Nephron (organoid): ENCODE measurements around the gene TMC6.
A peak's percentile ranks its signal among the peaks of the same experiment; 100 is the strongest.
"Not testable (repeated sequence)": the region's sequence is repeated elsewhere in the genome, so short reads cannot be mapped to it uniquely, and the experiment has no call there.

Experiments used
- H3K27ac Mint-ChIP-seq, 3 experiments: 2 replicates each; pipeline ENCODE4 v1.8.0; 2020; ENCODE audit warnings: mixed read lengths in 3 of 3, mild to moderate bottlenecking in 2 of 3, moderate library complexity in 1 of 3
- H3K27me3 Mint-ChIP-seq: 2 replicates; pipeline ENCODE4 v1.8.0; 2021; ENCODE audit warnings: low read depth, mild to moderate bottlenecking, moderate library complexity, mixed read lengths
- H3K36me3 Mint-ChIP-seq: 2 replicates; pipeline ENCODE4 v1.8.0; 2020; ENCODE audit warnings: low read depth, mixed read lengths
- H3K4me1 Mint-ChIP-seq: 2 replicates; pipeline ENCODE4 v1.8.0; 2020; ENCODE audit warnings: mixed read lengths
- H3K4me3 Mint-ChIP-seq, 3 experiments: 2 replicates each; pipeline ENCODE4 v1.8.0; 2020; ENCODE audit warnings: mild to moderate bottlenecking in 3 of 3, mixed read lengths in 3 of 3, moderate library complexity in 2 of 3
- H3K9me3 Mint-ChIP-seq: 2 replicates; pipeline ENCODE4 v1.8.0; 2020; ENCODE audit warnings: mixed read lengths
- TF ChIP-seq, protein P1 (sequence below), 3 experiments: fragments of 200-600 bp; sonication (generic); IDR thresholded peaks; one replicate each; pipeline ENCODE4 v1.5.0; 2021; ENCODE audit warnings: antibody characterized with exemption in 3 of 3; ENCODE audit not compliant: unreplicated experiment in 3 of 3

The TMC6 gene

DNA sequence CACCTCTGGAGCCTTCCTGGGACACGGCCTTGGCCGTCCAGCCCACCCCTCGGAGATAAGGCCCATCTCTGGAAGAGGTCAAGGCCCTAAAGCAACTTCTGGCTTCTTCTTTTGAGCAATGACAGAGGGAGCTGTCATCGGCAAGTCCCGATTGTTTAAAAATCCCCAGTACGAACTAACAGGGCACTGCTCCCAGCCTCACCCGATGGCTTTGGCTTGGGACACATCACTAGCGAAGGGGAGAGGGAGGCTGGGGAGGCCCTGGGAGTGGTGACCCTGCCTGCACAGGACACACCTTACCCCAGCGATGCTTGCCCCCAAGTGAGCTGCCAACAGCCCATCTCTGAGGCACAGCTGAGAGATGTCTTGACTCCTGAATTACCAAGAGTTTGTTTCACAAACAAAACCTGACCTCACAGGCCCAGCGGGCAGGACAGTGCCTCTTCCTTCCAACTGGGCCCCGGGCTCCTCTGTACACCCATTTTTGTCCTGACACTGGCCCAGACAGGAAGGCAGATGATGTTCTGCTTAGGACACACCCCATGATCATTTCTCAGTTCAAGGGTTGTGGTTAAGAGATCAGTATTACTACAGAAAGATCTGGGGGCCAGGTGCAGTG, 44.7 kb upstream of the TMC6 start:
- peaks cover 38% of the 10 kb centered on the region for H3K4me1 Mint-ChIP-seq
- H3K27me3 Mint-ChIP-seq: peaks cover 10% of the 10 kb centered on the region
- no peaks in the 10 kb centered on the region for H3K9me3 Mint-ChIP-seq
- H3K4me3 Mint-ChIP-seq: peak overlapping the region in 1 of 3 experiments; percentile 74
- H3K36me3 Mint-ChIP-seq: peaks cover 6% of the 10 kb centered on the region
- peak overlapping the region in 1 of 3 experiments; percentile 29 for H3K27ac Mint-ChIP-seq
- TF ChIP-seq, protein P1, sequence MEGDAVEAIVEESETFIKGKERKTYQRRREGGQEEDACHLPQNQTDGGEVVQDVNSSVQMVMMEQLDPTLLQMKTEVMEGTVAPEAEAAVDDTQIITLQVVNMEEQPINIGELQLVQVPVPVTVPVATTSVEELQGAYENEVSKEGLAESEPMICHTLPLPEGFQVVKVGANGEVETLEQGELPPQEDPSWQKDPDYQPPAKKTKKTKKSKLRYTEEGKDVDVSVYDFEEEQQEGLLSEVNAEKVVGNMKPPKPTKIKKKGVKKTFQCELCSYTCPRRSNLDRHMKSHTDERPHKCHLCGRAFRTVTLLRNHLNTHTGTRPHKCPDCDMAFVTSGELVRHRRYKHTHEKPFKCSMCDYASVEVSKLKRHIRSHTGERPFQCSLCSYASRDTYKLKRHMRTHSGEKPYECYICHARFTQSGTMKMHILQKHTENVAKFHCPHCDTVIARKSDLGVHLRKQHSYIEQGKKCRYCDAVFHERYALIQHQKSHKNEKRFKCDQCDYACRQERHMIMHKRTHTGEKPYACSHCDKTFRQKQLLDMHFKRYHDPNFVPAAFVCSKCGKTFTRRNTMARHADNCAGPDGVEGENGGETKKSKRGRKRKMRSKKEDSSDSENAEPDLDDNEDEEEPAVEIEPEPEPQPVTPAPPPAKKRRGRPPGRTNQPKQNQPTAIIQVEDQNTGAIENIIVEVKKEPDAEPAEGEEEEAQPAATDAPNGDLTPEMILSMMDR (IDR thresholded peaks at IDR 0.05; ENCODE audit: unreplicated experiment in 3 of 3): no peak

DNA sequence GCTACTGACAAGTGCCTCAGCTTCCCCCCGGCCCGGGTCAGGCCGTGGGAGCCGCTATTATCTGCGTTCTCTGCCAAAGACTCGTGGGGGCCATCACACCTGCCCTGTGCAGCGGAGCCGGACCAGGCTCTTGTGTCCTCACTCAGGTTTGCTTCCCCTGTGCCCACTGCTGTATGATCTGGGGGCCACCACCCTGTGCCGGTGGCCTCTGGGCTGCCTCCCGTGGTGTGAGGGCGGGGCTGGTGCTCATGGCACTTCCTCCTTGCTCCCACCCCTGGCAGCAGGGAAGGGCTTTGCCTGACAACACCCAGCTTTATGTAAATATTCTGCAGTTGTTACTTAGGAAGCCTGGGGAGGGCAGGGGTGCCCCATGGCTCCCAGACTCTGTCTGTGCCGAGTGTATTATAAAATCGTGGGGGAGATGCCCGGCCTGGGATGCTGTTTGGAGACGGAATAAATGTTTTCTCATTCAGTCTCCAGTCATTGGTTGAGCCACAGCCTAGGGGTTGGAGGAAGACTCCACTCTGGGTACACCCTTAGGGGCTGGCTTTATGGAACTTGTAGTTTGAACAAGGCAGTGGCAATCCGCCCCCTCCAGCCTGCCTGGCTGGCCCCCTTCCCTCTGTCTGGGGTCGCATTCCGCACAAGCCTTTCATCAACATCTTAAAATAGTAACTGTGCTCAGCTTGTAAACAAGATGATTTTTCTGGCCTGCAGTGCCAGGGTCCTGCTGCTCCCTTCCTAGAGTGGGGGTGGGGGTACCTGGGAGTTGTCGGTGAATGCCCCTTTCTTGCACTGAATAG, 43.9 kb upstream of the TMC6 start:
- Mint-ChIP-seq H3K9me3 (no peaks in the 10 kb centered on the region), H3K27me3 (peaks cover 10% of the 10 kb centered on the region), H3K4me1 (peaks cover 38% of the 10 kb centered on the region), H3K27ac (peak overlapping the region; percentile 29 to 57 (median 53)), H3K4me3 (peak overlapping the region; percentile 33 to 74 (median 40)), H3K36me3 (peaks cover 6% of the 10 kb centered on the region)
- TF ChIP-seq, protein P1 (IDR thresholded peaks at IDR 0.05; ENCODE audit: unreplicated experiment in 3 of 3): no peak

DNA sequence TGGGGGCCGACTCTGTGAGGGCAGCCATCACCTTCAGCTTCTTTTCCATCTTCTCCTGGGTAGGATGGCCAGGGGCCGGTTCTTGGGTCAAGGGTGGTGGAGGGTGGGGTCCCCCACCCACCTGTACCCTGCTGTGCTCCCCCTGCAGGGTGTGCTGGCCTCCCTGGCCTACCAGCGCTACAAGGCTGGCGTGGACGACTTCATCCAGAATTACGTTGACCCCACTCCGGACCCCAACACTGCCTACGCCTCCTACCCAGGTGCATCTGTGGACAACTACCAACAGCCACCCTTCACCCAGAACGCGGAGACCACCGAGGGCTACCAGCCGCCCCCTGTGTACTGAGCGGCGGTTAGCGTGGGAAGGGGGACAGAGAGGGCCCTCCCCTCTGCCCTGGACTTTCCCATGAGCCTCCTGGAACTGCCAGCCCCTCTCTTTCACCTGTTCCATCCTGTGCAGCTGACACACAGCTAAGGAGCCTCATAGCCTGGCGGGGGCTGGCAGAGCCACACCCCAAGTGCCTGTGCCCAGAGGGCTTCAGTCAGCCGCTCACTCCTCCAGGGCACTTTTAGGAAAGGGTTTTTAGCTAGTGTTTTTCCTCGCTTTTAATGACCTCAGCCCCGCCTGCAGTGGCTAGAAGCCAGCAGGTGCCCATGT, 43.2 kb upstream of the TMC6 start:
- H3K27ac Mint-ChIP-seq: not testable (repeated sequence)

DNA sequence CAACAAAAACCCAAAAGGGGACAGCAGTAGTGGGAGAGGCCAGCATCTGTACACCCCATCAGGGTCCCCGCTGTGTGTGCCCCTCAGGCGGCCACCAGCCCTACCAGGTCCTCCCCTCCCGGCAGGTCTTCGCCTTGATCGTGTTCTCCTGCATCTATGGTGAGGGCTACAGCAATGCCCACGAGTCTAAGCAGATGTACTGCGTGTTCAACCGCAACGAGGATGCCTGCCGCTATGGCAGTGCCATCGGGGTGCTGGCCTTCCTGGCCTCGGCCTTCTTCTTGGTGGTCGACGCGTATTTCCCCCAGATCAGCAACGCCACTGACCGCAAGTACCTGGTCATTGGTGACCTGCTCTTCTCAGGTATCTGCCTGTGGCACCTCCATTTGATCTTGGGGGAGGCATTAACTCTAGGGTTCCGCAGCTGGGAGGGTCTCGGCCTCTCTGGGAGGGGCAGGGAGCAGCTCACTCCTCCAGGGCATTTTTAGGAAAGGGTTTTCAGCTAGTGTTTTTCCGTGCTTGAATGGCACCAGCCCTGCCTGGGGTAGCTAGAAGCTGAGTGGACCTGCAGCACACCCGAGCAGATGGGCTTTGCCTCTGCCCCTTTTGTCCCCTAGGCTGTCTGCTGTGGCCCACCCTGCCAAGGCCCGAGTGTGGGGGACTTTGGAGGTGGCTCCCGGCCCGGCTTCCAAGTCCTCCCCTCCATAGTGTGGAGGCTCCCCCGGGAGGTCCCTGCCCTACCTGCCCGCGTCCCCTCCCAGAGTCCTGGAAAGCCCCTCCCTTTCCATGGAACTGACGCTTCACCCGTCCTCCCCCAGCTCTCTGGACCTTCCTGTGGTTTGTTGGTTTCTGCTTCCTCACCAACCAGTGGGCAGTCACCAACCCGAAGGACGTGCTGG, 42.4 kb upstream of the TMC6 start:
- peaks cover 10% of the 10 kb centered on the region for H3K27me3 Mint-ChIP-seq
- peak overlapping the region; percentile 64 to 85 (median 73) for H3K4me3 Mint-ChIP-seq
- H3K9me3 Mint-ChIP-seq: no peaks in the 10 kb centered on the region
- H3K4me1 Mint-ChIP-seq: peaks cover 35% of the 10 kb centered on the region
- H3K36me3 Mint-ChIP-seq: peaks cover 6% of the 10 kb centered on the region
- peak overlapping the region in 1 of 3 experiments; percentile 34 for H3K27ac Mint-ChIP-seq
- TF ChIP-seq, protein P1 (IDR thresholded peaks at IDR 0.05; ENCODE audit: unreplicated experiment in 3 of 3): no peak

More for the DNA sequence above, 43.2 kb upstream of the TMC6 start:
- H3K4me3 Mint-ChIP-seq: peak overlapping the region; percentile 19 to 74 (median 40)
- H3K36me3 Mint-ChIP-seq, H3K9me3 Mint-ChIP-seq: not testable (repeated sequence)
- peaks cover 10% of the 10 kb centered on the region for H3K27me3 Mint-ChIP-seq
- peaks cover 38% of the 10 kb centered on the region for H3K4me1 Mint-ChIP-seq

DNA sequence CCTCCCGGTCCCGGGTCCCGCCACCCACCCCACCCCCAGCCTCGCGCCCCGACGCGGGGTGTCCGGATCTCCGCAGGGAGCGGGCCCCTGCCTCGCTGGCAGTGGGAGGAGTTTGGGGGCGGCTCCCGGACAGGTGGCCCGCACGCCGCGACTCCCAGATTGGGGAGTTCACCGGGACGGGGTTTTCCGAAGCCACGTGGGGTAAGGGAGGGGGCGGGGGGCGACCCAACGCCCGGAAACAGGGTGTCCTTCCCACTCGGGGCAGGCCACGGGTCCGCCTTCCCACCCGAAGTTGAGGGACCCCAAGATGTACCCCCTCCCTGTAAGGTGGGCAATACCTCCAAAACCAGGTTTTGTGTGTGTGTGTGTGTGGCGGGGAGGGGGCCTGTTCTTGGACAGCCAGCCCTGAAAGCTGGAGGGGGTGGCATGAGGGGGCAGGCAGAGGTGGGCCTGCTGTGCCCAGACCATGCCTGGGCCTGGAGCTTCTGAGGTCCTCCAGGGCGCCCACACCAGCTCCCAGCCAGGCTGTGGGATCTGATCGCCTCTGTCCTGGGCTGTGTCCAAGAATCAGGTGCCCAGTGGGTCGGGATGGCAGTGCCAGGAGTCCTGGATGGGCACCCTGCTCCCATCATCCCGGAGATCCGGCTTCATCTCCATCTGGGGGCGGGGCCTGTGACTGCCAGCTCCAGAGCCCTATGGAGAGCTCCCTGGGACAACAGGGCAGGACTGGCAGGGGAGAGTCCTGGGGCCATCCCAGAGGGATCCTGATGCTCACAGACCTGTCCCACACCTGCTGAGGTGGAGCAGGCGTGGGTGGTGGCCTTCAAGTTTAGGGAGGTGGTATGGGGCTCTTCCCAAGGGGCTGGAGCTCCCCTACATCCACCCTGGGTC, 40.6 kb upstream of the TMC6 start:
- H3K4me1 Mint-ChIP-seq: peaks cover 23% of the 10 kb centered on the region
- no peak overlapping the region for H3K27ac Mint-ChIP-seq
- peaks cover 10% of the 10 kb centered on the region for H3K27me3 Mint-ChIP-seq
- no peaks in the 10 kb centered on the region for H3K9me3 Mint-ChIP-seq
- TF ChIP-seq, protein P1 (IDR thresholded peaks at IDR 0.05; ENCODE audit: unreplicated experiment in 3 of 3): no peak
- H3K4me3 Mint-ChIP-seq: peak overlapping the region; percentile 71 to 82 (median 79)
- H3K36me3 Mint-ChIP-seq: peaks cover 6% of the 10 kb centered on the region
